GM23338 (cell line): ENCODE data around the gene NDFIP1. TPM values are rescaled to one million over a fixed set of nuclear protein-coding genes. Genes with fewer than 3 reads are reported as not detected.

Source experiments
- ATAC-seq: fragments of 200-7000 bp; cut with Tn5 transposase; 3 replicates; pipeline ENCODE4 v1.9.1; 2020
- DNase-seq: peaks from one replicate; pipeline ENCODE4 v3.0.0-alpha.2; 2015; ENCODE audit warnings: low spot score
- H2AFZ ChIP-seq: fragments of 200-600 bp; sonication (generic); 2 replicates; pipeline ENCODE4 v1.8.0; 2016; ENCODE audit warnings: antibody characterized with exemption, mild to moderate bottlenecking, moderate library complexity
- H3F3A ChIP-seq: fragments of 200-600 bp; sonication (generic); replicated peaks from 2 replicates; pipeline ENCODE4 v1.8.0; 2017; ENCODE audit warnings: antibody characterized with exemption, mixed run types, low read depth
- H3K27ac ChIP-seq: fragments of 200-600 bp; sonication (generic); 2 replicates; pipeline ENCODE4 v1.6.1; 2016; ENCODE audit warnings: low read depth
- H3K27me3 ChIP-seq: fragments of 200-600 bp; sonication (generic); 2 replicates; pipeline ENCODE4 v1.8.0; 2016; ENCODE audit warnings: mild to moderate bottlenecking, mixed run types, moderate library complexity; ENCODE audit not compliant: insufficient read depth
- H3K36me3 ChIP-seq: fragments of 200-600 bp; sonication (generic); 2 replicates; pipeline ENCODE4 v1.8.0; 2016; ENCODE audit warnings: mild to moderate bottlenecking; ENCODE audit not compliant: insufficient read depth
- H3K4me1 ChIP-seq: fragments of 200-600 bp; sonication (generic); 2 replicates; pipeline ENCODE4 v1.8.0; 2016; ENCODE audit warnings: mild to moderate bottlenecking, moderate library complexity; ENCODE audit not compliant: insufficient read depth
- H3K4me2 ChIP-seq: fragments of 200-600 bp; sonication (generic); 2 replicates; pipeline ENCODE4 v1.7.1; 2017; ENCODE audit warnings: mixed run types
- H3K4me3 ChIP-seq: fragments of 200-600 bp; sonication (generic); 2 replicates; pipeline ENCODE4 v1.6.1; 2016; ENCODE audit warnings: mixed run types
- H3K79me2 ChIP-seq: fragments of 200-600 bp; sonication (generic); replicated peaks from 2 replicates; pipeline ENCODE4 v1.8.0; 2017; ENCODE audit warnings: mild to moderate bottlenecking; ENCODE audit not compliant: insufficient read depth
- H3K9me2 ChIP-seq: fragments of 200-600 bp; sonication (generic); 2 replicates; pipeline ENCODE4 v1.8.0; 2017; ENCODE audit not compliant: insufficient read depth
- H4K20me1 ChIP-seq: fragments of 200-600 bp; sonication (generic); replicated peaks from 2 replicates; pipeline ENCODE4 v1.8.0; 2017; ENCODE audit warnings: mild to moderate bottlenecking; ENCODE audit not compliant: insufficient read depth
- H3K27ac Mint-ChIP-seq: 2 replicates; pipeline ENCODE4 v1.8.0; 2020; ENCODE audit warnings: inconsistent platforms, mild to moderate bottlenecking, moderate library complexity, mixed read lengths
- H3K27me3 Mint-ChIP-seq: 3 replicates; pipeline ENCODE4 v1.8.0; 2022; ENCODE audit warnings: low read depth, mild to moderate bottlenecking, moderate library complexity, mixed read lengths, inconsistent platforms; ENCODE audit not compliant: insufficient read depth, poor library complexity
- H3K36me3 Mint-ChIP-seq: 3 replicates; pipeline ENCODE4 v1.8.0; 2021; ENCODE audit warnings: low read depth, mild to moderate bottlenecking, inconsistent platforms, moderate library complexity, mixed read lengths
- H3K4me1 Mint-ChIP-seq: 3 replicates; pipeline ENCODE4 v1.8.0; 2020; ENCODE audit warnings: mild to moderate bottlenecking, inconsistent platforms, mixed read lengths
- H3K4me3 Mint-ChIP-seq: 3 replicates; pipeline ENCODE4 v1.8.0; 2021; ENCODE audit warnings: moderate library complexity, mild to moderate bottlenecking, inconsistent platforms, mixed read lengths
- H3K9me3 Mint-ChIP-seq: 3 replicates; pipeline ENCODE4 v1.8.0; 2020; ENCODE audit warnings: moderate library complexity, mild to moderate bottlenecking, inconsistent platforms, mixed read lengths
- CREB1 ChIP-seq: fragments of 250-450 bp; sonication (Bioruptor Pico); IDR thresholded peaks from 2 replicates; pipeline ENCODE4 v1.5.0; 2020; ENCODE audit warnings: low read depth, mild to moderate bottlenecking, moderate library complexity
- CTCF ChIP-seq, 2 experiments: fragments of 200-600 bp in 1 of 2; sonication (generic) in 1 of 2; conservative IDR thresholded peaks; 2 replicates each; pipeline versions ENCODE4 v1.5.1 to v1.6.1; 2016 to 2017; ENCODE audit warnings: antibody characterized with exemption in 2 of 2, low read depth in 2 of 2, mild to moderate bottlenecking in 2 of 2, moderate library complexity in 1 of 2
- ETS1 ChIP-seq: IDR thresholded peaks from 2 replicates; pipeline ENCODE4 v1.6.1; 2016; ENCODE audit warnings: antibody characterized with exemption
- EZH2 ChIP-seq: fragments of 200-600 bp; sonication (generic); IDR thresholded peaks from one replicate; pipeline ENCODE4 v1.8.0; 2017; ENCODE audit warnings: antibody characterized with exemption, mild to moderate bottlenecking, low read depth; ENCODE audit not compliant: unreplicated experiment
- EZH2phosphoT487 ChIP-seq: fragments of 200-600 bp; sonication (generic); IDR thresholded peaks from one replicate; pipeline ENCODE4 v1.8.1; 2018; ENCODE audit warnings: antibody characterized with exemption; ENCODE audit not compliant: unreplicated experiment
- JUNB ChIP-seq: IDR thresholded peaks from one replicate; pipeline ENCODE4 v1.6.1; 2016; ENCODE audit warnings: antibody characterized with exemption; ENCODE audit not compliant: unreplicated experiment
- NANOG ChIP-seq: IDR thresholded peaks from 2 replicates; pipeline ENCODE4 v1.6.1; 2016; ENCODE audit warnings: antibody characterized with exemption, borderline replicate concordance
- POLR2AphosphoS5 ChIP-seq: IDR thresholded peaks from 2 replicates; pipeline ENCODE4 v1.6.1; 2016; ENCODE audit warnings: antibody characterized with exemption, low read depth
- REST ChIP-seq: IDR thresholded peaks from one replicate; pipeline ENCODE4 v1.6.1; 2018; ENCODE audit warnings: antibody characterized with exemption; ENCODE audit not compliant: unreplicated experiment
- STAT1 ChIP-seq: IDR thresholded peaks from one replicate; pipeline ENCODE4 v1.6.1; 2016; ENCODE audit warnings: antibody characterized with exemption; ENCODE audit not compliant: unreplicated experiment
- ZNF114 ChIP-seq: fragments of 250-450 bp; sonication (Bioruptor Pico); IDR thresholded peaks from 2 replicates; pipeline ENCODE4 v1.5.0; 2020; ENCODE audit warnings: mild to moderate bottlenecking, moderate library complexity
- ZNF331 ChIP-seq: fragments of 250-450 bp; sonication (Bioruptor Pico); IDR thresholded peaks from 2 replicates; pipeline ENCODE4 v1.5.0; 2020; ENCODE audit warnings: low read depth, mild to moderate bottlenecking, moderate library complexity
- polyA plus RNA-seq: library from polyadenylated mRNA; unstranded; fragments of >200 nt; fragmentation: Nextera tagmentation; extraction: Ambion mirVana; gene quantifications from 2 replicates; pipeline ENCODE4 v1.2.1, GENCODE V29; 2016
- total RNA-seq: library from RNA; depleted of rRNA; stranded (reverse); fragments of >200 nt; shearing (Covaris generic); gene quantifications from 2 replicates; pipeline ENCODE4 v1.2.3, GENCODE V29; 2014

Gene NDFIP1
- total and polyA plus RNA-seq, 2 experiments from 2014 or later: 24.3 to 45.0 TPM

GRCh38 chr5:142131394-142131793 is 22.8 kb downstream of the NDFIP1 start:
- Histone ChIP-seq H2AFZ (no peak overlapping the region), H3K27ac (no peak overlapping the region), H3K36me3 (no peaks in the 10 kb centered on the region), H3K9me2 (no peaks in the 10 kb centered on the region), H3K4me1 (peaks cover 16% of the 10 kb centered on the region), H3K4me3 (no peak overlapping the region), H3K4me2 (no peak overlapping the region), H4K20me1 (peaks cover 5% of the 10 kb centered on the region; the same call in 1 of the 2 replicates), H3K27me3 (no peaks in the 10 kb centered on the region), H3K79me2 (peaks cover 44% of the 10 kb centered on the region), H3F3A (0 out of 2 replicates have a peak, but pooled peaks cover 3% of the 10 kb centered on the region)
- Mint-ChIP-seq H3K27ac (no peak overlapping the region), H3K27me3 (no peaks in the 10 kb centered on the region), H3K36me3 (peaks cover 7% of the 10 kb centered on the region; the same call in 2 of the 3 replicates), H3K4me3 (no peak overlapping the region), H3K4me1 (peaks cover 15% of the 10 kb centered on the region), H3K9me3 (no peaks in the 10 kb centered on the region)
- ATAC-seq (no peak), DNase-seq (no peak)
- TF ChIP-seq NANOG (no peak), CTCF (conservative IDR thresholded peaks at IDR 0.05; ENCODE audit: low read depth in 2 of 2) (no peak), EZH2 (no peak), STAT1 (no peak), EZH2phosphoT487 (no peak), CREB1 (CRISPR knock-in tag) (no peak), ETS1 (no peak)

GRCh38 chr5:142132916-142133315 is 24.3 kb downstream of the NDFIP1 start:
- Histone ChIP-seq H3K79me2 (peaks cover 29% of the 10 kb centered on the region), H3K4me2 (no peak overlapping the region), H3K4me1 (peaks cover 12% of the 10 kb centered on the region; the same call in 1 of the 2 replicates), H3K27ac (no peak overlapping the region), H3K36me3 (no peaks in the 10 kb centered on the region), H4K20me1 (0 out of 2 replicates have a peak, but pooled peaks cover 2% of the 10 kb centered on the region), H3K27me3 (no peaks in the 10 kb centered on the region), H3K9me2 (no peaks in the 10 kb centered on the region), H3F3A (0 out of 2 replicates have a peak, but pooled peaks cover 3% of the 10 kb centered on the region), H3K4me3 (no peak overlapping the region), H2AFZ (no peak overlapping the region)
- Mint-ChIP-seq H3K9me3 (no peaks in the 10 kb centered on the region), H3K27ac (no peak overlapping the region), H3K27me3 (no peaks in the 10 kb centered on the region), H3K4me3 (no peak overlapping the region), H3K4me1 (peaks cover 15% of the 10 kb centered on the region), H3K36me3 (peaks cover 13% of the 10 kb centered on the region; the same call in 2 of the 3 replicates)
- ATAC-seq (no peak), DNase-seq (no peak)
- TF ChIP-seq JUNB: no peak
- no peak for TF ChIP-seq STAT1
- no peak for TF ChIP-seq ZNF114 (CRISPR knock-in tag)
- TF ChIP-seq EZH2: no peak
- TF ChIP-seq ZNF331 (CRISPR knock-in tag): no peak
- no peak for TF ChIP-seq POLR2AphosphoS5
- no peak for TF ChIP-seq CTCF (conservative IDR thresholded peaks at IDR 0.05; ENCODE audit: low read depth in 2 of 2)
- TF ChIP-seq REST: no peak
- TF ChIP-seq CREB1 (CRISPR knock-in tag): no peak
- no peak for TF ChIP-seq NANOG
